Psoas muscle (tissue), 8 donors: ENCODE data around the gene SOHLH1. TPM values are rescaled to one million over a fixed set of nuclear protein-coding genes. Genes with fewer than 3 reads are reported as not detected.
A peak's percentile ranks its signal among the peaks of the same experiment; 100 is the strongest.

Experiments
- ATAC-seq, 4 donors: fragments of 200-7000 bp; cut with Tn5 transposase; one replicate each; pipeline ENCODE4 v1.9.1; 2020; ENCODE audit warnings: moderate library complexity in 3 of 4, mild to moderate bottlenecking in 2 of 4
- DNase-seq, 2 donors: peaks; one replicate each; pipeline ENCODE4 v3.0.0-alpha.2; 2020
- H3K27ac ChIP-seq: fragments of 200-600 bp; one replicate; pipeline ENCODE4 v1.8.0; 2022
- H3K27me3 ChIP-seq, 3 donors: fragments of 200-600 bp in 1 of 3; one replicate each; pipeline versions ENCODE4 v1.6.1 to v1.8.0; 2013 to 2022; ENCODE audit warnings: low read length in 2 of 3, mild to moderate bottlenecking in 2 of 3, moderate library complexity in 1 of 3; ENCODE audit not compliant: insufficient read depth in 3 of 3
- H3K36me3 ChIP-seq, 2 donors: fragments of 200-600 bp in 1 of 2; one replicate each; pipeline versions ENCODE4 v1.6.1 to v1.8.0; 2013 to 2022; ENCODE audit warnings: low read depth in 1 of 2, mild to moderate bottlenecking in 1 of 2, moderate library complexity in 1 of 2; ENCODE audit not compliant: insufficient read depth in 1 of 2
- H3K4me1 ChIP-seq: fragments of 200-600 bp; one replicate; pipeline ENCODE4 v1.8.0; 2022
- H3K4me3 ChIP-seq: fragments of 200-600 bp; one replicate; pipeline ENCODE4 v1.8.0; 2022; ENCODE audit warnings: mild to moderate bottlenecking
- H3K9me3 ChIP-seq: fragments of 200-600 bp; one replicate; pipeline ENCODE4 v1.8.0; 2022
- WGBS, 3 donors: extraction: QIAGEN DNeasy Blood & Tissue Kit; methylation state at CpG; one replicate each; pipeline versions ENCODE4 v1.1.6 to v1.1.7; 2013; 5-methylcytosine and 5-hydroxymethylcytosine counted together
- intact Hi-C, 2 donors: fragments of 100-400 bp; cut with DNase I; formaldehyde crosslinking; loops; one replicate each; pipeline versions ENCODE4 v1.11.0 to v1.14.2; 2022
- long read RNA-seq, 2 donors: library from polyadenylated mRNA; unstranded; transcript quantifications; one replicate each; pipeline ENCODE4 v2.0.0, GENCODE V29; 2021
- polyA plus RNA-seq, 3 donors: library from polyadenylated mRNA; stranded (reverse); fragments of 200-250 nt; gene quantifications; one replicate each; pipeline ENCODE4 v1.2.3, GENCODE V29; 2013
- total RNA-seq, 4 donors: library from RNA; stranded (reverse); fragmentation: NEBNext Ultra II Directional in 2 of 4; extraction: Animal tissue kit (Norgen Biotek cat#: 25700) in 2 of 4; gene quantifications; one replicate each; pipeline versions ENCODE4 v1.2.1 to v1.2.4, GENCODE V29; 2021 to 2023
- TF ChIP-seq, protein P1 (sequence below): fragments of 200-600 bp; IDR thresholded peaks from one replicate; pipeline ENCODE4 v1.8.0; 2022; ENCODE audit warnings: antibody characterized with exemption
- donor health status: healthy with polysubstance abuse.
- donor health status: DM: no; HTN: no; CAD: no; lungs with moderate emphysema.
- donor health status: Bipolar disorder and iron deficiency.
- donor health status: healthy.
- donor health status: DM: yes; HTN: yes; CAD: no.
- donor health status: DM: no; HTN: no; CAD: no.
- donor health status: DM: no; HTN: no; CAD: no.
- donor health status: DM: yes; HTN: yes; CAD: no.

SOHLH1 gene
- total RNA-seq: not detected
- not detected for polyA plus RNA-seq
- long read RNA-seq, donor 1: 0 reads
- long read RNA-seq, donor 2: 0 reads

DNA sequence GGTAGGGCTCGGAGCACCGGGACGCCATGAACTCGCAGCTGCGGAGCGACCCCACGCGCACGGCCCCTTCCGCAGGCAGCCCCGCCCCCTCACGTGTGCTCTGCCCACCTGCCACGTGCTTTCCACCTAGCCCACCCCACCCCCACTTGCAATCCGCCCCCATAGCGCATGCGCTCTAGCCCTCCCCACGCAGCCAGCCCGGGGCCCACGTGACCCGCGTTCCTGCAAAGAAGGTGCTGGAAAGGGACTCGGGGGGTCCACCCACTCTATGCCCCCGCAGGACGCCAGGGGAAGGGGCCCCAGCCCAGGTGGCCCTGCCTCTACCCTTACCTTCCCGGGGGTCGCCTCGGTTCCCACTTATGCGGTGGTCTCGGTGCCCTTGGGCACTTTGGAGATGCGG is at the start of gene SOHLH1:
SOHLH1 (minus strand) TSS at position 42 of the 400 bp plus-strand sequence; CDS start at position 28, 14 bp downstream.
- TF ChIP-seq, protein P1, sequence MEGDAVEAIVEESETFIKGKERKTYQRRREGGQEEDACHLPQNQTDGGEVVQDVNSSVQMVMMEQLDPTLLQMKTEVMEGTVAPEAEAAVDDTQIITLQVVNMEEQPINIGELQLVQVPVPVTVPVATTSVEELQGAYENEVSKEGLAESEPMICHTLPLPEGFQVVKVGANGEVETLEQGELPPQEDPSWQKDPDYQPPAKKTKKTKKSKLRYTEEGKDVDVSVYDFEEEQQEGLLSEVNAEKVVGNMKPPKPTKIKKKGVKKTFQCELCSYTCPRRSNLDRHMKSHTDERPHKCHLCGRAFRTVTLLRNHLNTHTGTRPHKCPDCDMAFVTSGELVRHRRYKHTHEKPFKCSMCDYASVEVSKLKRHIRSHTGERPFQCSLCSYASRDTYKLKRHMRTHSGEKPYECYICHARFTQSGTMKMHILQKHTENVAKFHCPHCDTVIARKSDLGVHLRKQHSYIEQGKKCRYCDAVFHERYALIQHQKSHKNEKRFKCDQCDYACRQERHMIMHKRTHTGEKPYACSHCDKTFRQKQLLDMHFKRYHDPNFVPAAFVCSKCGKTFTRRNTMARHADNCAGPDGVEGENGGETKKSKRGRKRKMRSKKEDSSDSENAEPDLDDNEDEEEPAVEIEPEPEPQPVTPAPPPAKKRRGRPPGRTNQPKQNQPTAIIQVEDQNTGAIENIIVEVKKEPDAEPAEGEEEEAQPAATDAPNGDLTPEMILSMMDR: no peak
- 81 to 87% (median 85%) methylated on average over 27 to 30 of the region's 30 CpGs for WGBS, 3 donors
- Histone ChIP-seq H3K9me3 (no peaks in the 10 kb centered on the region), H3K4me1 (peaks cover 6% of the 10 kb centered on the region), H3K27ac (no peak within 1 kb of the TSS), H3K27me3 (peaks cover 0 to 11% (median 1%) of the 10 kb centered on the region in 3 donors), H3K36me3 (no peaks in the 10 kb centered on the region), H3K4me3 (no peak within 1 kb of the TSS)
- DNase-seq (no peak), ATAC-seq (no peak)
- intact Hi-C loops: no loop called here

DNA sequence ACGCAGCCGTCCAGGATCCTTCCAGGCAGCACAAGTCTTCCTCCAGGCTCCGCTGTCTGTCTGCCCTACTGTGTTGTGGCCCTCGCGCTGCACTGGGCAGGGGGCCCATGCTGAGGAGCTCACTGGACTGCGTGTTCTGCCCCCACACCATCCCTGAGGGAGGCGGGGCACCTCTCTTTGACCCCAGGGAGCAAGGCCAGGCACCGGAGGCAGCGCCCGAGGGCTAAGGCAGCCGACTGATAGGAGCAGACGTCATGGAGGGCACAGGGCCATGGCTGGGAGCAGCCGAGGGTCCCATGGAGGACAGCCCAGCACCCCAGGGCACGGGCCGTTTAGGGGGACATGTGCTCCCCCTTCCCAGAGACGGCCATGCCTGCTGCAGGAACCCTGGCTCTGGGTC is 49.4 kb upstream of the SOHLH1 start:
- DNase-seq (no peak), ATAC-seq (no peak)
- peaks cover 20% of the 10 kb centered on the region for H3K4me1 ChIP-seq
- H3K9me3 ChIP-seq: no peaks in the 10 kb centered on the region
- TF ChIP-seq, protein P1: no peak
- H3K36me3 ChIP-seq: no peaks in the 10 kb centered on the region
- intact Hi-C loops: no loop called here
- no peak overlapping the region for H3K27ac ChIP-seq
- no peaks in the 10 kb centered on the region for H3K27me3 ChIP-seq
- WGBS, 3 donors: 59 to 69% (median 65%) methylated on average over 15 to 16 of the region's 16 CpGs
- H3K4me3 ChIP-seq: no peak overlapping the region

DNA sequence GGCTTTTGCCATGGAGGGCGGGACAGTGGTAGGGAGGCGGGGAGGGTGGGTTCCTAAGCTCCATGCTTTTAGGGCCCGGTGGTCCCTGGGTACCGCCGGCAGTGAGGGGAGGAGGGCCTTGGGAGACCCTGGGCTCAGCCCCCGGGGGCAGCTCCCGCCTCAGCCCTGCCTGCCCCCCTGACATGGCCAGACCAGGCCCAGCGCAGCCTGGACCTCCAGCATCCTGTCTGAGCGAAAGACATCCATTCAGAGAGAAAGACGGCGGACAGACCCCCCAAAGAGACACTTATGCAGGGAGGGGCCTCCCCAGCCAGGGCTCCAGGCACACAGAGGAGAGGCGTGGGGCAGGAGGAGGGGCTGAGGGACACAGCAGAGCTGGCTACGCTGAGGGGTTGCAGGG is 48.0 kb upstream of the SOHLH1 start:
- ATAC-seq: no peak
- 71 to 88% (median 85%) methylated on average over 13 of the region's 13 CpGs for WGBS, 3 donors
- Histone ChIP-seq H3K9me3 (no peaks in the 10 kb centered on the region), H3K4me3 (no peak overlapping the region), H3K4me1 (peaks cover 24% of the 10 kb centered on the region), H3K27me3 (no peaks in the 10 kb centered on the region), H3K36me3 (no peaks in the 10 kb centered on the region), H3K27ac (no peak overlapping the region)
- TF ChIP-seq, protein P1: no peak
- no peak for DNase-seq
- intact Hi-C loops: no loop called here

DNA sequence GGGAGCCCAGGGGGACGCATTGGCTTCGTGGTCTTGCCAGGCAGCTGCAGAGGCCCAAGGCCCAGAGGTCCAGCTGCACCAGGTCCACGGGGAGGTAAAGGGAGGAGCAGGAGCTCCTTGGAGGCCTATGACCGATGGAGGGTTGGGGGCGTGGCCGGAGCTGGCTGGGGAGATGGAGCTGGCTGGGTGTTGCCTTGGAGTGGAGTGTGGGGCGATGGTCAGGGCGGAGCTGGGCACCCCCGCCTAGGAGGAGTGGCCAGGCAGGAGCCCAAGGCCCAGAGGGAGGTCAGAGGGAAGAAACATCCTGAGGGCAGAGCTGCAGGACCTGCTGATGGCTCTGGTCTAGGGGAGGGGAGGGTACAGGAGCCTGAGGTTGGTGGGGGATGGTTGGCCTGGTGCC is 47.3 kb upstream of the SOHLH1 start:
- Histone ChIP-seq H3K27ac (no peak overlapping the region), H3K4me3 (no peak overlapping the region), H3K4me1 (peaks cover 24% of the 10 kb centered on the region), H3K36me3 (no peaks in the 10 kb centered on the region), H3K9me3 (no peaks in the 10 kb centered on the region), H3K27me3 (no peaks in the 10 kb centered on the region)
- 48 to 73% (median 52%) methylated on average over 9 of the region's 9 CpGs for WGBS, 3 donors
- intact Hi-C loops: no loop called here
- DNase-seq (no peak), ATAC-seq (no peak)
- TF ChIP-seq, protein P1: no peak

- ATAC-seq: no peak
- no peaks in the 10 kb centered on the region for H3K9me3 ChIP-seq
- peak overlapping the region; percentile 62 for H3K4me3 ChIP-seq
- peak overlapping the region; percentile 77 for H3K27ac ChIP-seq
- TF ChIP-seq, protein P1: no peak
- no peak for DNase-seq
- intact Hi-C loops: no loop called here
- WGBS, 3 donors: 65 to 80% (median 71%) methylated on average over 24 of the region's 24 CpGs
- no peaks in the 10 kb centered on the region for H3K36me3 ChIP-seq
- peaks cover 24% of the 10 kb centered on the region for H3K4me1 ChIP-seq
- H3K27me3 ChIP-seq: no peaks in the 10 kb centered on the region
Measured at GRCh38 chr9:135745686-135746324, 46.5 kb upstream of the SOHLH1 start.
